ENCODE measurements around the gene C2CD2. TPM values are rescaled to one million over a fixed set of nuclear protein-coding genes. Genes with fewer than 3 reads are reported as not detected.

Gene C2CD2
- total and polyA plus RNA-seq, 9 donors, result 18.9 to 61.5 (median 37.4) TPM

DNA sequence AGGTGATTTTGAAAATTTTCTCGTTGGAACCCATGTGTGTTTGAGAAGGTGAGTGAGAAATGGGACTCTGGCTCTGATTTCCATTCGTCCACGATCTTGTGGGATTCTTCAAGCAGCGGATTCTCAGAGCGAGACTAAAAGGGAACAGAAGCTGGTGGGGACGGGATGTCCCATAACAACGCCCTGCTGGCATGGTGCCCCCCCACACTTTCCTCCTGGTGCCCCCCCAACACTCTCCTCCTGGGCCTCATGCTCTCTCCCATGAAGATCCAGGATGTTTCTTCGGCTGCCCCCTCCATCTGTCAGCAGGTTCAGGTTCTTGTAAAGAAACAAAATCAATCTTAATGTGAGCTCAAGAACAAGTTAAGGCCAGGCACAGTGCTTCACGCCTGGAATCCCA, 103.7 kb downstream of the C2CD2 start:
- Histone ChIP-seq H3K4me3 (no peak overlapping the region), H3K9me3 (no peaks in the 10 kb centered on the region), H3K27ac (no peak overlapping the region), H3K36me3 (no peaks in the 10 kb centered on the region), H3K4me1 (ENCODE audit: insufficient read depth) (no peaks in the 10 kb centered on the region), H3K27me3 (no peaks in the 10 kb centered on the region)
- intact Hi-C loops (cut with DNase I), result no loop called here
- 92 to 94% (median 93%) methylated on average over 9 of the region's 9 CpGs for WGBS, 3 donors
- TF ChIP-seq EP300 (IDR thresholded peaks at IDR 0.05), result no peak
- no peak for TF ChIP-seq POLR2A (IDR thresholded peaks at IDR 0.05)
- TF ChIP-seq, protein P1, sequence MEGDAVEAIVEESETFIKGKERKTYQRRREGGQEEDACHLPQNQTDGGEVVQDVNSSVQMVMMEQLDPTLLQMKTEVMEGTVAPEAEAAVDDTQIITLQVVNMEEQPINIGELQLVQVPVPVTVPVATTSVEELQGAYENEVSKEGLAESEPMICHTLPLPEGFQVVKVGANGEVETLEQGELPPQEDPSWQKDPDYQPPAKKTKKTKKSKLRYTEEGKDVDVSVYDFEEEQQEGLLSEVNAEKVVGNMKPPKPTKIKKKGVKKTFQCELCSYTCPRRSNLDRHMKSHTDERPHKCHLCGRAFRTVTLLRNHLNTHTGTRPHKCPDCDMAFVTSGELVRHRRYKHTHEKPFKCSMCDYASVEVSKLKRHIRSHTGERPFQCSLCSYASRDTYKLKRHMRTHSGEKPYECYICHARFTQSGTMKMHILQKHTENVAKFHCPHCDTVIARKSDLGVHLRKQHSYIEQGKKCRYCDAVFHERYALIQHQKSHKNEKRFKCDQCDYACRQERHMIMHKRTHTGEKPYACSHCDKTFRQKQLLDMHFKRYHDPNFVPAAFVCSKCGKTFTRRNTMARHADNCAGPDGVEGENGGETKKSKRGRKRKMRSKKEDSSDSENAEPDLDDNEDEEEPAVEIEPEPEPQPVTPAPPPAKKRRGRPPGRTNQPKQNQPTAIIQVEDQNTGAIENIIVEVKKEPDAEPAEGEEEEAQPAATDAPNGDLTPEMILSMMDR (IDR thresholded peaks at IDR 0.05), result no peak
- DNase-seq, result no peak

DNA sequence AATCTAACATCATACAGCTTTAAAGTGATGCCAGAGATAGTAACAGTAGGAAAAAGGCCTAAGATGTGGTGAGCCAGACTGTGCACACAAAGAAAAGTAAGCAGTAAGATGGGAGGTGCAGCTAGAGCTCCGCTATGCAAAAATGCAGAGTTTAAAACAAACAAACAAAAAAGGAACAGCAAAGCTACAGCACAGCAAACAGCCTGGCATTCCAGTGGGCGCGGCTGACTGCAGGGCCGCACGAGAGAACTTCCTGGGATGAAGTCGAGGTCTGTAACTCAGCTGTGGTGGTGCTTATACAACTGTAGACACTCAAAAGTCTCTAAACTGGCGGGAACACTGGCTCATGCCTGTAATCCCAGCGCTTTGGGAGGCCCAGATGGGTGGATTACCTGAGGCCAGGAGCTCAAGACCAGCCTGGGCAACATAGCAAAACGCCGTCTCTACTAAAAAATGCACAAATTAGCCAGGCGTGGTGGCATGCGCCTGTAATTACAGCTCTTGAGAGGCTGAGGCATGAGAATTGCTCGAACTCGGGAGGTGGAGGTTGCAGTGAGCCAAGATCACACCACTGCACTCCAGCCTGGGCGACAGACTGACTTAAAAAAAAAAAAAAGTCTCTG, 104.7 kb downstream of the C2CD2 start:
- H3K36me3 ChIP-seq, result no peaks in the 10 kb centered on the region
- no peak overlapping the region for H3K4me3 ChIP-seq
- no peak overlapping the region for H3K27ac ChIP-seq
- no peak for TF ChIP-seq EP300 (IDR thresholded peaks at IDR 0.05)
- TF ChIP-seq, protein P1 (IDR thresholded peaks at IDR 0.05), result no peak
- no peak for TF ChIP-seq POLR2A (IDR thresholded peaks at IDR 0.05)
- intact Hi-C loops (cut with DNase I), result no loop called here
- no peaks in the 10 kb centered on the region for H3K4me1 ChIP-seq (ENCODE audit: insufficient read depth)
- H3K9me3 ChIP-seq, result no peaks in the 10 kb centered on the region
- DNase-seq, result no peak
- WGBS, 3 donors, result 88 to 95% (median 88%) methylated on average over 15 of the region's 15 CpGs
- no peaks in the 10 kb centered on the region for H3K27me3 ChIP-seq

DNA sequence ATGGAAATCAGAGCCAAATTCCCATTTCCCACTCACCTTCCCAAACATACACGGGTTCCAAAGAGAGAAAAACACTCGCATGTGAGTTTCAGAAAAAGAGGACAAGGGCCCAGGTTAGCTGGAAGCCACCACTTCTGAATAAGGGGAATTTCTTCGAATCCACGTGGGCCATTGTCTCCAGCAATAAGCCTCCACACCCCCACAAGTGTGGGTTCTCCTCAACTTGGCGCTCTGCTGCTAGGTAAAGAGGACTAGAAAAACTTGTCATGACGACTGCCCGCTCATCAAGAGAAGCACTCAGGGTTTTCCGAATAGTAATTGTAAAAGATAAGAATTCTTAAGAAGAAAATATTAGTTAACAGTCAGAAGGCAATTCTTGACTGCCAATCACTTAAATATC, 105.3 kb downstream of the C2CD2 start:
- no peak overlapping the region for H3K27ac ChIP-seq
- H3K9me3 ChIP-seq, result no peaks in the 10 kb centered on the region
- H3K27me3 ChIP-seq, result no peaks in the 10 kb centered on the region
- 74 to 75% (median 75%) methylated on average over 8 of the region's 8 CpGs for WGBS, 3 donors
- intact Hi-C loops (cut with DNase I), result no loop called here
- no peaks in the 10 kb centered on the region for H3K36me3 ChIP-seq
- DNase-seq, result no peak
- no peak overlapping the region for H3K4me3 ChIP-seq
- TF ChIP-seq POLR2A (IDR thresholded peaks at IDR 0.05), result no peak
- no peak for TF ChIP-seq EP300 (IDR thresholded peaks at IDR 0.05)
- TF ChIP-seq, protein P1 (IDR thresholded peaks at IDR 0.05), result no peak
- no peaks in the 10 kb centered on the region for H3K4me1 ChIP-seq (ENCODE audit: insufficient read depth)

DNA sequence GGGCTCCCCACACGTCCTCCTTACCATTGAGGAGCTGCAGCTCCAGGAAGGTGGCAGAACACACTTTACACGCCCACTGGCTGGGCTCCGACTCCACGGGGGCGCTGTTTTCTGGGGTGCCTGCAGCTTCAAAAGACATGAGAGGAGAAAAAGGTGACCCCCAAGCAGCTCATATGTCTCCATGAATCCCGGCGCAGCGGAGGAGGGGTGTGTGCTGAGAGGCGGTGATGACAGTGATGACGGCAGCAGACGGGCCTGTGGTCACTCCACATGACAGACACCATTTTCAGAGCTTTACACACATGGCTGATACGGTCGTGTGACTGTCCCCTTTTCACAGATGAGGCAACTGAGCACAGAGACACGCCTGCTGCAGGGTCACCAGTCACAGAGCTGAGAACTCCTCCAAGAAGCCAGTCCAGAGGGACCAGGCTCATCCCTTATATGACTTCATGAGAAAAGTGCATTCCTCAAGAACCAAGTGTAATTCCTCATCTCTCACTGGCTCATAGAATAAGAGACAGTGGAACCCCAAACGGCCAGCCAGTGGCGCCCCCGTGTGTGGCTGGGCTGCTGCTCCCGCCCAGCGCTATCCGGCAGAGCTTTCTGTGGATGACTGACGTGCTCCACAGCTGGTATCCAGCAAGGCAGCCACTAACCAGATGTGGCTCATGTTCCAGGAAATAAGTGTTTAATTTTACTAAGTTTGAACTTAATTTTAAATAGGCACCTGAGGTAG, 106.6 kb downstream of the C2CD2 start:
- no peak overlapping the region for H3K27ac ChIP-seq
- H3K4me1 ChIP-seq (ENCODE audit: insufficient read depth), result peaks cover 1% of the 10 kb centered on the region
- WGBS, 3 donors, result 87 to 89% (median 89%) methylated on average over 21 of the region's 21 CpGs
- no peaks in the 10 kb centered on the region for H3K9me3 ChIP-seq
- intact Hi-C loops (cut with DNase I), result no loop called here
- no peaks in the 10 kb centered on the region for H3K36me3 ChIP-seq
- TF ChIP-seq, protein P1 (IDR thresholded peaks at IDR 0.05), result no peak
- TF ChIP-seq POLR2A (IDR thresholded peaks at IDR 0.05) (no peak), EP300 (IDR thresholded peaks at IDR 0.05) (no peak)
- no peaks in the 10 kb centered on the region for H3K27me3 ChIP-seq
- H3K4me3 ChIP-seq, result no peak overlapping the region
- DNase-seq, result no peak
